HepG2 (cell line): Measurements from ENCODE around the gene RPL18. TPM values are rescaled to one million over a fixed set of nuclear protein-coding genes. Genes with fewer than 3 reads are reported as not detected.

Source experiments
- ATM ChIP-seq: fragments of 450-650 bp; IDR thresholded peaks from 2 replicates; pipeline ENCODE4 v1.7.1; 2017; ENCODE audit warnings: mild to moderate bottlenecking, borderline replicate concordance
- CEBPB ChIP-seq: IDR thresholded peaks from 2 replicates; pipeline ENCODE4 v1.6.1; 2011; ENCODE audit warnings: low read depth, low read length, improper control_type of control experiment, borderline replicate concordance
- DPF2 ChIP-seq: sonication (generic); formaldehyde crosslinking; IDR thresholded peaks from 2 replicates; pipeline ENCODE4 v1.4.0; 2020; ENCODE audit warnings: mild to moderate bottlenecking, low read depth, missing genetic modification reagents, borderline replicate concordance
- FOXA3 ChIP-seq: IDR thresholded peaks from 2 replicates; pipeline ENCODE4 v1.6.1; 2016; ENCODE audit warnings: missing genetic modification reagents, missing compliant biosample characterization
- HDAC6 ChIP-seq: fragments of 200-600 bp; sonication (generic); IDR thresholded peaks from 2 replicates; pipeline ENCODE4 v1.7.0; 2017; ENCODE audit warnings: mild to moderate bottlenecking, antibody characterized with exemption, low read length, low read depth
- MAFK ChIP-seq, 2 experiments: IDR thresholded peaks in 1 of 2; conservative IDR thresholded peaks in 1 of 2; 2 replicates each; pipeline ENCODE4 v1.6.1; 2011; ENCODE audit warnings: improper control_type of control experiment in 2 of 2, low read length in 2 of 2
- MYNN ChIP-seq: sonication (generic); formaldehyde crosslinking; IDR thresholded peaks from 2 replicates; pipeline ENCODE4 v1.4.0; 2020; ENCODE audit warnings: mild to moderate bottlenecking, low read depth, missing genetic modification reagents
- NCOR1 ChIP-seq: fragments of 200-600 bp; sonication (generic); IDR thresholded peaks from 2 replicates; pipeline ENCODE4 v1.7.0; 2017; ENCODE audit warnings: antibody characterized with exemption, low read length, borderline replicate concordance
- RBAK ChIP-seq: sonication (generic); formaldehyde crosslinking; IDR thresholded peaks from 2 replicates; pipeline ENCODE4 v1.5.1; 2020; ENCODE audit warnings: mild to moderate bottlenecking, missing genetic modification reagents
- RFX3 ChIP-seq: IDR thresholded peaks from 2 replicates; pipeline ENCODE4 v1.6.1; 2016; ENCODE audit warnings: missing biosample characterization, missing genetic modification reagents
- SOX6 ChIP-seq, 2 experiments: fragments of 450-650 bp in 1 of 2; sonication (generic) in 1 of 2; formaldehyde crosslinking in 1 of 2; IDR thresholded peaks; 2 replicates each; pipeline versions ENCODE4 v1.4.0 to v1.6.1; 2017 to 2020; ENCODE audit warnings: antibody characterized with exemption in 1 of 2, mild to moderate bottlenecking in 1 of 2, missing genetic modification reagents in 1 of 2
- TCF7 ChIP-seq: sonication (generic); IDR thresholded peaks from 2 replicates; pipeline ENCODE4 v1.6.1; 2016; ENCODE audit warnings: antibody characterized with exemption, low read depth
- U2AF1 ChIP-seq: fragments of 200-400 bp; formaldehyde crosslinking; optimal IDR thresholded peaks from 2 replicates; pipeline ENCODE3; 2017; ENCODE audit warnings: mild to moderate bottlenecking, low read depth, low read length
- ZNF121 ChIP-seq: sonication (generic); formaldehyde crosslinking; IDR thresholded peaks from 2 replicates; pipeline ENCODE4 v1.5.0; 2020; ENCODE audit warnings: mild to moderate bottlenecking, missing genetic modification reagents
- ZNF124 ChIP-seq: sonication (generic); formaldehyde crosslinking; IDR thresholded peaks from 2 replicates; pipeline ENCODE4 v1.4.0; 2020; ENCODE audit warnings: missing genetic modification reagents
- ZNF260 ChIP-seq: sonication (generic); formaldehyde crosslinking; IDR thresholded peaks from 2 replicates; pipeline ENCODE4 v1.4.0; 2020; ENCODE audit warnings: missing genetic modification reagents, low read depth, mild to moderate bottlenecking, borderline replicate concordance
- ZNF501 ChIP-seq: sonication (generic); formaldehyde crosslinking; IDR thresholded peaks from 2 replicates; pipeline ENCODE4 v1.5.1; 2020; ENCODE audit warnings: mild to moderate bottlenecking, moderate library complexity, missing genetic modification reagents
- ZNF569 ChIP-seq: sonication (generic); formaldehyde crosslinking; IDR thresholded peaks from 2 replicates; pipeline ENCODE4 v1.5.0; 2020; ENCODE audit warnings: mild to moderate bottlenecking, missing genetic modification reagents, moderate library complexity, borderline replicate concordance
- ZNF709 ChIP-seq: sonication (generic); formaldehyde crosslinking; IDR thresholded peaks from 2 replicates; pipeline ENCODE4 v1.5.0; 2020; ENCODE audit warnings: mild to moderate bottlenecking, missing genetic modification reagents
- ZNF879 ChIP-seq: sonication (generic); formaldehyde crosslinking; IDR thresholded peaks from 2 replicates; pipeline ENCODE4 v1.8.1; 2023; ENCODE audit warnings: missing genetic modification reagents
- polyA plus RNA-seq, 8 experiments: library from polyadenylated mRNA; depleted of rRNA in 3 of 8; stranded (reverse) in 7 of 8; unstranded in 1 of 8; fragments of >200 nt; fragmentation: Illumina TruSeq in 4 of 8; extraction: Trizol in 4 of 8; gene quantifications; 2 replicates each; pipeline versions ENCODE4 v1.2.1 to v1.2.3, GENCODE V29; 2011 to 2016; ENCODE audit warnings: low read depth in 4 of 8, missing spikeins in 1 of 8, mixed read lengths in 1 of 8; ENCODE audit not compliant: insufficient read depth in 1 of 8
- total RNA-seq, 5 experiments: library from RNA; depleted of rRNA; stranded (reverse); fragments of >200 nt; fragmentation: Illumina TruSeq; extraction: Trizol; gene quantifications; 2 replicates each; pipeline ENCODE4 v1.2.3, GENCODE V29; 2016; ENCODE audit warnings: low read depth in 1 of 5
- TF ChIP-seq, protein P1 (sequence below): sonication (generic); formaldehyde crosslinking; IDR thresholded peaks from 2 replicates; pipeline ENCODE4 v1.4.0; 2020; ENCODE audit warnings: low read depth, missing genetic modification reagents
- TF ChIP-seq, protein P2 (sequence below): sonication (generic); formaldehyde crosslinking; IDR thresholded peaks from 2 replicates; pipeline ENCODE4 v1.5.0; 2020; ENCODE audit warnings: missing genetic modification reagents
- TF ChIP-seq, protein P3 (sequence below): IDR thresholded peaks from 2 replicates; pipeline ENCODE4 v1.6.1; 2016; ENCODE audit warnings: missing compliant biosample characterization, missing genetic modification reagents, borderline replicate concordance
- TF ChIP-seq, protein P4 (sequence below): sonication (generic); formaldehyde crosslinking; IDR thresholded peaks from 2 replicates; pipeline ENCODE4 v1.4.0; 2020; ENCODE audit warnings: missing genetic modification reagents

Gene RPL18
- total and polyA plus RNA-seq, 2 of the 13 experiments (the other 11 are each of a cell fraction or from before 2014, with no cell fraction given), result 1,485 to 1,639 TPM

DNA sequence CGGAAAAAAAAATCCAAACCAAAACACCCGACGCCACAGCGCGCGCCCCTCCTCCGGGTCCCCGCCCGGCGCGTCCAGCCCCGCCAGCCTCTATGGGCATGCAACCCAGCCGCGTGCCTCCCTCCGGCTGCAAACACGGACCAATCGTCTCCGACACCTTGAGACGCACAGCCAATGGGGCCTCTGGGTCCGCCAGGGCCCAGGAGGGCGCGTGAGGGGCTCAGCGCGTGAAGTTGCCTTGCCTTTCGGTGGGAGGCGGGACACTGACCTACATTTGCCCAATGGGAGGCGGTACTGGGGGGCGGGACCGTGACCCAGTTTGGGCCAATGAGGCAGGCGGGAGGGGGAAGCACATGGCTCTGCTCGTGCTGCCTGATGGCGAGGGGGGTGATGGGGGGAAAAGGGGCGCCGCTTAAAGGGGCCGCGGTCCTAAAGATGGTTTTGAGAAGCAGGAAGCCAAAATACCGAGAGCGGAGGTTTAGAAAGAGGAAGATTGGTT lies 18.5 kb upstream of the RPL18 start (continued):
- TF ChIP-seq, protein P1, sequence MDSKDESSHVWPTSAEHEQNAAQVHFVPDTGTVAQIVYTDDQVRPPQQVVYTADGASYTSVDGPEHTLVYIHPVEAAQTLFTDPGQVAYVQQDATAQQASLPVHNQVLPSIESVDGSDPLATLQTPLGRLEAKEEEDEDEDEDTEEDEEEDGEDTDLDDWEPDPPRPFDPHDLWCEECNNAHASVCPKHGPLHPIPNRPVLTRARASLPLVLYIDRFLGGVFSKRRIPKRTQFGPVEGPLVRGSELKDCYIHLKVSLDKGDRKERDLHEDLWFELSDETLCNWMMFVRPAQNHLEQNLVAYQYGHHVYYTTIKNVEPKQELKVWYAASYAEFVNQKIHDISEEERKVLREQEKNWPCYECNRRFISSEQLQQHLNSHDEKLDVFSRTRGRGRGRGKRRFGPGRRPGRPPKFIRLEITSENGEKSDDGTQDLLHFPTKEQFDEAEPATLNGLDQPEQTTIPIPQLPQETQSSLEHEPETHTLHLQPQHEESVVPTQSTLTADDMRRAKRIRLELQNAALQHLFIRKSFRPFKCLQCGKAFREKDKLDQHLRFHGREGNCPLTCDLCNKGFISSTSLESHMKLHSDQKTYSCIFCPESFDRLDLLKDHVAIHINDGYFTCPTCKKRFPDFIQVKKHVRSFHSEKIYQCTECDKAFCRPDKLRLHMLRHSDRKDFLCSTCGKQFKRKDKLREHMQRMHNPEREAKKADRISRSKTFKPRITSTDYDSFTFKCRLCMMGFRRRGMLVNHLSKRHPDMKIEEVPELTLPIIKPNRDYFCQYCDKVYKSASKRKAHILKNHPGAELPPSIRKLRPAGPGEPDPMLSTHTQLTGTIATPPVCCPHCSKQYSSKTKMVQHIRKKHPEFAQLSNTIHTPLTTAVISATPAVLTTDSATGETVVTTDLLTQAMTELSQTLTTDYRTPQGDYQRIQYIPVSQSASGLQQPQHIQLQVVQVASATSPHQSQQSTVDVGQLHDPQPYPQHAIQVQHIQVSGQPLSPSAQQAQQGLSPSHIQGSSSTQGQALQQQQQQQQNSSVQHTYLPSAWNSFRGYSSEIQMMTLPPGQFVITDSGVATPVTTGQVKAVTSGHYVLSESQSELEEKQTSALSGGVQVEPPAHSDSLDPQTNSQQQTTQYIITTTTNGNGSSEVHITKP (CRISPR knock-in tag), result peak; percentile 23; the same call in 1 of the 2 replicates
- TF ChIP-seq ZNF124 (CRISPR knock-in tag) (no peak), RBAK (CRISPR knock-in tag) (0 out of 2 replicates have a peak, but pooled peaks have one; percentile 35), CEBPB (peak; percentile 28; the same call in 1 of the 2 replicates), RFX3 (CRISPR knock-in tag) (no peak), SOX6 (IDR thresholded peaks at IDR 0.05) (no peak), SOX6 (CRISPR knock-in tag; IDR thresholded peaks at IDR 0.05) (peak; percentile 39; the same call in 1 of the 2 replicates), U2AF1 (peak; percentile 24), FOXA3 (CRISPR knock-in tag) (peak; percentile 34; the same call in 1 of the 2 replicates), ZNF879 (CRISPR knock-in tag) (peak; percentile 89; the same call in 1 of the 2 replicates), MAFK (conservative IDR thresholded peaks at IDR 0.05 in 1 of 2, IDR thresholded peaks at IDR 0.05 in 1 of 2; ENCODE audit: low read length in 2 of 2) (no peak), MYNN (no peak), HDAC6 (no peak), ZNF709 (CRISPR knock-in tag) (peak; percentile 44; the same call in 1 of the 2 replicates), TCF7 (no peak), ATM (no peak), DPF2 (CRISPR knock-in tag) (no peak; the same call in 1 of the 2 replicates), ZNF501 (CRISPR knock-in tag) (peak; percentile 72), ZNF121 (CRISPR knock-in tag) (no peak), ZNF569 (CRISPR knock-in tag) (0 out of 2 replicates have a peak, but pooled peaks have one; percentile 57), ZNF260 (CRISPR knock-in tag) (no peak), NCOR1 (peak; percentile 19; the same call in 1 of the 2 replicates)
- TF ChIP-seq, protein P2, sequence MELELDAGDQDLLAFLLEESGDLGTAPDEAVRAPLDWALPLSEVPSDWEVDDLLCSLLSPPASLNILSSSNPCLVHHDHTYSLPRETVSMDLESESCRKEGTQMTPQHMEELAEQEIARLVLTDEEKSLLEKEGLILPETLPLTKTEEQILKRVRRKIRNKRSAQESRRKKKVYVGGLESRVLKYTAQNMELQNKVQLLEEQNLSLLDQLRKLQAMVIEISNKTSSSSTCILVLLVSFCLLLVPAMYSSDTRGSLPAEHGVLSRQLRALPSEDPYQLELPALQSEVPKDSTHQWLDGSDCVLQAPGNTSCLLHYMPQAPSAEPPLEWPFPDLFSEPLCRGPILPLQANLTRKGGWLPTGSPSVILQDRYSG (CRISPR knock-in tag), result peak; percentile 96
- TF ChIP-seq, protein P3, sequence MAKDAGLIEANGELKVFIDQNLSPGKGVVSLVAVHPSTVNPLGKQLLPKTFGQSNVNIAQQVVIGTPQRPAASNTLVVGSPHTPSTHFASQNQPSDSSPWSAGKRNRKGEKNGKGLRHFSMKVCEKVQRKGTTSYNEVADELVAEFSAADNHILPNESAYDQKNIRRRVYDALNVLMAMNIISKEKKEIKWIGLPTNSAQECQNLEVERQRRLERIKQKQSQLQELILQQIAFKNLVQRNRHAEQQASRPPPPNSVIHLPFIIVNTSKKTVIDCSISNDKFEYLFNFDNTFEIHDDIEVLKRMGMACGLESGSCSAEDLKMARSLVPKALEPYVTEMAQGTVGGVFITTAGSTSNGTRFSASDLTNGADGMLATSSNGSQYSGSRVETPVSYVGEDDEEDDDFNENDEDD (CRISPR knock-in tag), result peak; percentile 94
- TF ChIP-seq, protein P4, sequence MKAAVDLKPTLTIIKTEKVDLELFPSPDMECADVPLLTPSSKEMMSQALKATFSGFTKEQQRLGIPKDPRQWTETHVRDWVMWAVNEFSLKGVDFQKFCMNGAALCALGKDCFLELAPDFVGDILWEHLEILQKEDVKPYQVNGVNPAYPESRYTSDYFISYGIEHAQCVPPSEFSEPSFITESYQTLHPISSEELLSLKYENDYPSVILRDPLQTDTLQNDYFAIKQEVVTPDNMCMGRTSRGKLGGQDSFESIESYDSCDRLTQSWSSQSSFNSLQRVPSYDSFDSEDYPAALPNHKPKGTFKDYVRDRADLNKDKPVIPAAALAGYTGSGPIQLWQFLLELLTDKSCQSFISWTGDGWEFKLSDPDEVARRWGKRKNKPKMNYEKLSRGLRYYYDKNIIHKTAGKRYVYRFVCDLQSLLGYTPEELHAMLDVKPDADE (CRISPR knock-in tag), result no peak
